LNCaP clone FGC (cell line): ENCODE data around the gene SULT6B1.

Source experiments
- DNase-seq: peaks from one replicate; pipeline ENCODE4 v3.0.0-alpha.2; 2011; ENCODE audit warnings: low read depth
- H3K4me3 ChIP-seq: 2 replicates; pipeline ENCODE4 v1.5.1; 2011; ENCODE audit warnings: mild to moderate bottlenecking, low read depth, low read length, control low read depth
- CTCF ChIP-seq: IDR thresholded peaks from 2 replicates; pipeline ENCODE4 v1.5.1; 2012; ENCODE audit warnings: mild to moderate bottlenecking; ENCODE audit not compliant: control insufficient read depth, insufficient read depth; ENCODE audit errors: extremely low read depth

Gene SULT6B1

GRCh38 chr2:37148325-37148724 lies 40.1 kb downstream of the SULT6B1 start:
- peak; percentile 83 for DNase-seq
- no peak for TF ChIP-seq CTCF
- peak overlapping the region; percentile 32; the same call in 1 of the 2 replicates for H3K4me3 ChIP-seq

- no peak for TF ChIP-seq CTCF
- DNase-seq: no peak
Measured at GRCh38 chr2:37146062-37146461, 42.4 kb downstream of the SULT6B1 start.

GRCh38 chr2:37143974-37144373 lies 44.5 kb downstream of the SULT6B1 start:
- no peak for DNase-seq
- TF ChIP-seq CTCF: no peak
- no peak overlapping the region for H3K4me3 ChIP-seq

More at GRCh38 chr2:37146062-37146461, 42.4 kb downstream of the SULT6B1 start:
- no peak overlapping the region for H3K4me3 ChIP-seq

- TF ChIP-seq CTCF: no peak
- DNase-seq: no peak
Measured at GRCh38 chr2:37142546-37142945, 45.9 kb downstream of the SULT6B1 start.

GRCh38 chr2:37132914-37133313 lies 55.6 kb downstream of the SULT6B1 start:
- DNase-seq: no peak
- TF ChIP-seq CTCF: no peak
- H3K4me3 ChIP-seq: no peak overlapping the region

More at GRCh38 chr2:37142546-37142945, 45.9 kb downstream of the SULT6B1 start:
- no peak overlapping the region for H3K4me3 ChIP-seq

- TF ChIP-seq CTCF: no peak
- DNase-seq: no peak
- H3K4me3 ChIP-seq: no peak overlapping the region
Measured at GRCh38 chr2:37125416-37125815, 63.1 kb downstream of the SULT6B1 start.

GRCh38 chr2:37119157-37119556 lies 69.3 kb downstream of the SULT6B1 start:
- TF ChIP-seq CTCF: no peak
- DNase-seq: no peak
- no peak overlapping the region for H3K4me3 ChIP-seq
